ENCODE results near the gene FOCAD.

DNA sequence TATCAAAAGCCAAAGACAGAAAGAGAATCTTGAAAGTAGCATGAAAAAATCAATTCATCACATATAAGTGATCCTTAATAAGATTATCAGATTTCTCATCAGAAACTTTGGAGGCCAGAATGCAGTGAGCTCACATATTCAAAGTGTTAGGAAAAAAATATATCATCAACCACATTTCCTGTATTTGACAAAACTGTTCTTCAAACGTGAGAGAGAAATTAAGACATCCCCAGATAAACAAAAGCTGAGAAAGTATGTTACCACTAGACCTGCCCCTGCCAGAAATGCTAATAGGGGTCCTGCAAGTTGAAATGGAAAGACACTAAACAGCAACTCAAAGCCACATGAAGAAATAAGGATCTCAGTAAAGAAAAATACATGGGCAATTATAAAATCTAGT lies 317.5 kb downstream of the FOCAD start:
- TF ChIP-seq POLR2A (IDR thresholded peaks at IDR 0.05; ENCODE audit: low read depth, low read length) (no peak), TAF1 (IDR thresholded peaks at IDR 0.05; ENCODE audit: borderline replicate concordance, low read depth, low read length) (no peak)
